Esophagus muscularis mucosa (tissue), 3 donors: ENCODE data around the gene C1QL4.

Source experiments
- POLR2A ChIP-seq: fragments of 450-650 bp; IDR thresholded peaks from one replicate; pipeline ENCODE4 v1.6.1; 2017; ENCODE audit warnings: antibody characterized with exemption, moderate library complexity, mild to moderate bottlenecking, low read depth
- TF ChIP-seq, protein P1 (sequence below), 3 experiments: fragments of 200-600 bp in 2 of 3; fragments of 450-650 bp in 1 of 3; sonication (generic) in 2 of 3; IDR thresholded peaks; one replicate each; pipeline ENCODE4 v1.5.1; 2017 to 2019; ENCODE audit warnings: antibody characterized with exemption in 3 of 3, mild to moderate bottlenecking in 2 of 3, moderate library complexity in 1 of 3

DNA sequence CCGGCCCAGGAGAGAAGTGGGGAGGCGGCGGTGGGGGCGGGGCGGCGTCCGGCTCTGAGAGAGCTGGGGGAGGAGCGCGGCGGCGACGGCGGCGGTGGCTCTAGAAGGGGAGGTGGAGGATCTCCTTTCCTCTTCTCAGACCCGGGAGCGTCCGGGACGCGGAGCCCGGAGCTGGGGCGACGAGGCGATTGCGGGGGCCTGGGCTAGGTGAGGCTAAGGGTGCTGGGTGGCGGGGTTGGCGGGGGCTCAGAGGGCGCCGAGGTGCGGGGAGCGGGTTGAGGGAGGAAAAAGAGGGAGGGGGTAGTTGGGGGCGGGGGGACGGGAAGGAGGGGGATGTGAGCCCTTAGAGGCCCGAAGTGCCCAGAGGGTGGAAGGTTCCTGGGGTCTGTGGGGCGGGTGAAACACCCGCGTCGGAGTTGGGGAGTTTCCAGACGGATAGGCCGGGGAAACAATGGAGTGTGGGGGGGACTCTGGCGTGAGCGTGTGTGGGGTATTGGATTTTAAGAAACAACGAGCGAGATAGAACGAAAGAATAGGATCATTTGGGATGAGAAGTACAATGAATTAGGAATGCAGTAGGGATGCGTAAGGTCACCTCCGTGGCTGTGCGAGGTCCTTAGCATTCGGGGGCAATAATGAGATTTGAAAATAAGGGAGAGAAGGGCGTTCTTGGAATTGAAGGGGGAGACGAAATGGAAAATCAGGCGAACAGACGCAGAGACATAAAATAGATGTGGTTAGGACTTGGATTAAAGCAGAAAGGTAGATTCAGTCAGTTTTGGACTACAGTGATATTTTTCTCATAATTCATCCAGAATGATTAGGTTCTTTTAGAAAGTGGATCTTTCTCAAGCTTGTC lies 30.6 kb upstream of the C1QL4 start, which contains the start of gene SPATS2:
- TF ChIP-seq POLR2A: peak; percentile 22
- TF ChIP-seq, protein P1, sequence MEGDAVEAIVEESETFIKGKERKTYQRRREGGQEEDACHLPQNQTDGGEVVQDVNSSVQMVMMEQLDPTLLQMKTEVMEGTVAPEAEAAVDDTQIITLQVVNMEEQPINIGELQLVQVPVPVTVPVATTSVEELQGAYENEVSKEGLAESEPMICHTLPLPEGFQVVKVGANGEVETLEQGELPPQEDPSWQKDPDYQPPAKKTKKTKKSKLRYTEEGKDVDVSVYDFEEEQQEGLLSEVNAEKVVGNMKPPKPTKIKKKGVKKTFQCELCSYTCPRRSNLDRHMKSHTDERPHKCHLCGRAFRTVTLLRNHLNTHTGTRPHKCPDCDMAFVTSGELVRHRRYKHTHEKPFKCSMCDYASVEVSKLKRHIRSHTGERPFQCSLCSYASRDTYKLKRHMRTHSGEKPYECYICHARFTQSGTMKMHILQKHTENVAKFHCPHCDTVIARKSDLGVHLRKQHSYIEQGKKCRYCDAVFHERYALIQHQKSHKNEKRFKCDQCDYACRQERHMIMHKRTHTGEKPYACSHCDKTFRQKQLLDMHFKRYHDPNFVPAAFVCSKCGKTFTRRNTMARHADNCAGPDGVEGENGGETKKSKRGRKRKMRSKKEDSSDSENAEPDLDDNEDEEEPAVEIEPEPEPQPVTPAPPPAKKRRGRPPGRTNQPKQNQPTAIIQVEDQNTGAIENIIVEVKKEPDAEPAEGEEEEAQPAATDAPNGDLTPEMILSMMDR (IDR thresholded peaks at IDR 0.05): no peak
